ENCODE data around the gene CDHR1.

Gene CDHR1

GRCh38 chr10:84238909-84239308 is 44.6 kb downstream of the CDHR1 start:
- no peak for DNase-seq (ENCODE audit: low spot score)
- in situ Hi-C loops (cut with MboI; ENCODE audit: low pct_unique_long_range_greater_than_20kb, low sequenced_read_pairs, unreplicated experiment) = no loop called here
- no peak for TF ChIP-seq CTCF (IDR thresholded peaks at IDR 0.05; ENCODE audit: extremely low read depth, insufficient read depth, missing control alignments)

GRCh38 chr10:84241185-84241790 is 47.0 kb downstream of the CDHR1 start, which contains the start of gene LRIT1:
TSS of gene LRIT1 (minus strand) at chr10:84241546. CDS start at chr10:84241439, 107 bp downstream.
- TF ChIP-seq CTCF (IDR thresholded peaks at IDR 0.05; ENCODE audit: extremely low read depth, insufficient read depth, missing control alignments) = no peak
- in situ Hi-C loops (cut with MboI; ENCODE audit: low pct_unique_long_range_greater_than_20kb, low sequenced_read_pairs, unreplicated experiment) = no loop called here
- DNase-seq (ENCODE audit: low spot score) = no peak

GRCh38 chr10:84243759-84244158 is 49.4 kb downstream of the CDHR1 start:
- no peak for DNase-seq (ENCODE audit: low spot score)
- in situ Hi-C loops (cut with MboI; ENCODE audit: low pct_unique_long_range_greater_than_20kb, low sequenced_read_pairs, unreplicated experiment) = no loop called here
- no peak for TF ChIP-seq CTCF (IDR thresholded peaks at IDR 0.05; ENCODE audit: extremely low read depth, insufficient read depth, missing control alignments)

GRCh38 chr10:84244651-84245270 is 50.4 kb downstream of the CDHR1 start, which contains the start of gene RGR:
TSS of gene RGR (plus strand) at chr10:84245053. CDS start at chr10:84245091, 38 bp downstream.
- in situ Hi-C loops (cut with MboI; ENCODE audit: low pct_unique_long_range_greater_than_20kb, low sequenced_read_pairs, unreplicated experiment) = no loop called here
- TF ChIP-seq CTCF (IDR thresholded peaks at IDR 0.05; ENCODE audit: extremely low read depth, insufficient read depth, missing control alignments) = no peak

GRCh38 chr10:84247496-84247895 is 53.2 kb downstream of the CDHR1 start:
- DNase-seq (ENCODE audit: low spot score) = no peak
- in situ Hi-C loops (cut with MboI; ENCODE audit: low pct_unique_long_range_greater_than_20kb, low sequenced_read_pairs, unreplicated experiment) = no loop called here
- TF ChIP-seq CTCF (IDR thresholded peaks at IDR 0.05; ENCODE audit: extremely low read depth, insufficient read depth, missing control alignments) = no peak

More at GRCh38 chr10:84244651-84245270, 50.4 kb downstream of the CDHR1 start, which contains the start of gene RGR:
- DNase-seq (ENCODE audit: low spot score) = no peak

- TF ChIP-seq CTCF (IDR thresholded peaks at IDR 0.05; ENCODE audit: extremely low read depth, insufficient read depth, missing control alignments) = no peak
- DNase-seq (ENCODE audit: low spot score) = no peak
- in situ Hi-C loops (cut with MboI; ENCODE audit: low pct_unique_long_range_greater_than_20kb, low sequenced_read_pairs, unreplicated experiment) = no loop called here
Measured at GRCh38 chr10:84248794-84249193, 54.5 kb downstream of the CDHR1 start.
